Esophagus muscularis mucosa (tissue), 4 donors: ENCODE data around the gene CCDC89. TPM values are rescaled to one million over a fixed set of nuclear protein-coding genes. Genes with fewer than 3 reads are reported as not detected.

Experiments used
- DNase-seq: peaks from one replicate; pipeline ENCODE4 v3.0.0-alpha.2; 2017; ENCODE audit errors: extremely low spot score
- H3K27ac ChIP-seq, 4 donors: fragments of 200-600 bp; sonication (generic); replicated peaks in 1 of 4; 1 replicate in 3 of 4; 2 replicates in 1 of 4; pipeline ENCODE4 v1.5.1; 2016 to 2019; ENCODE audit warnings: mild to moderate bottlenecking in 1 of 4
- H3K27me3 ChIP-seq, 4 donors: fragments of 200-600 bp; sonication (generic); one replicate each; pipeline versions ENCODE4 v1.5.1 to v1.6.0; 2016 to 2019
- H3K36me3 ChIP-seq, 4 donors: fragments of 200-600 bp; sonication (generic); one replicate each; pipeline ENCODE4 v1.5.1; 2016 to 2019
- H3K4me1 ChIP-seq, 4 donors: fragments of 200-600 bp; sonication (generic); one replicate each; pipeline ENCODE4 v1.5.1; 2016 to 2019
- H3K4me3 ChIP-seq, 4 donors: fragments of 200-600 bp; sonication (generic); 1 replicate in 2 of 4; 2 replicates in 2 of 4; pipeline ENCODE4 v1.5.1; 2016 to 2019; ENCODE audit warnings: mild to moderate bottlenecking in 4 of 4, moderate library complexity in 1 of 4
- H3K9me3 ChIP-seq, 4 donors: fragments of 200-600 bp; sonication (generic); 1 replicate in 3 of 4; 2 replicates in 1 of 4; pipeline ENCODE4 v1.5.1; 2016 to 2019
- EP300 ChIP-seq: sonication (generic); formaldehyde crosslinking; IDR thresholded peaks from one replicate; pipeline ENCODE4 v1.6.1; 2017; ENCODE audit warnings: antibody characterized with exemption
- POLR2A ChIP-seq: fragments of 450-650 bp; IDR thresholded peaks from one replicate; pipeline ENCODE4 v1.6.1; 2017; ENCODE audit warnings: antibody characterized with exemption, moderate library complexity, mild to moderate bottlenecking, low read depth
- POLR2AphosphoS5 ChIP-seq, 2 donors: sonication (generic); formaldehyde crosslinking; IDR thresholded peaks; one replicate each; pipeline ENCODE4 v1.6.1; 2017; ENCODE audit warnings: antibody characterized with exemption in 2 of 2
- WGBS: methylation state at CpG from one replicate; pipeline ENCODE4 v1.1.5; 2018; 5-methylcytosine and 5-hydroxymethylcytosine counted together
- intact Hi-C: fragments of 100-400 bp; cut with DNase I; formaldehyde crosslinking; loops from one replicate; pipeline ENCODE4 v1.15.1; 2023
- total RNA-seq, 4 donors: library from RNA; depleted of rRNA; stranded (reverse); fragments of >200 nt; gene quantifications; one replicate each; pipeline versions ENCODE4 v1.1.0 to v1.2.1, GENCODE V29; 2016
- TF ChIP-seq, protein P1 (sequence below), 3 experiments: fragments of 200-600 bp in 2 of 3; fragments of 450-650 bp in 1 of 3; sonication (generic) in 2 of 3; IDR thresholded peaks; one replicate each; pipeline ENCODE4 v1.5.1; 2017 to 2019; ENCODE audit warnings: antibody characterized with exemption in 3 of 3, mild to moderate bottlenecking in 2 of 3, moderate library complexity in 1 of 3

The CCDC89 gene
- 1 to 10 TPM in 3 of 4 donors, under 1 TPM in 1; 0.83 to 2.9 (median 2.5) TPM for total RNA-seq

GRCh38 chr11:85685820-85686459 lies at the start of gene CCDC89:
TSS of gene CCDC89 (minus strand) at chr11:85686195. CDS start at chr11:85686130, 65 bp downstream.
- TF ChIP-seq POLR2AphosphoS5 (IDR thresholded peaks at IDR 0.05) (peak; percentile 51 to 57), EP300 (no peak), POLR2A (no peak)
- TF ChIP-seq, protein P1, sequence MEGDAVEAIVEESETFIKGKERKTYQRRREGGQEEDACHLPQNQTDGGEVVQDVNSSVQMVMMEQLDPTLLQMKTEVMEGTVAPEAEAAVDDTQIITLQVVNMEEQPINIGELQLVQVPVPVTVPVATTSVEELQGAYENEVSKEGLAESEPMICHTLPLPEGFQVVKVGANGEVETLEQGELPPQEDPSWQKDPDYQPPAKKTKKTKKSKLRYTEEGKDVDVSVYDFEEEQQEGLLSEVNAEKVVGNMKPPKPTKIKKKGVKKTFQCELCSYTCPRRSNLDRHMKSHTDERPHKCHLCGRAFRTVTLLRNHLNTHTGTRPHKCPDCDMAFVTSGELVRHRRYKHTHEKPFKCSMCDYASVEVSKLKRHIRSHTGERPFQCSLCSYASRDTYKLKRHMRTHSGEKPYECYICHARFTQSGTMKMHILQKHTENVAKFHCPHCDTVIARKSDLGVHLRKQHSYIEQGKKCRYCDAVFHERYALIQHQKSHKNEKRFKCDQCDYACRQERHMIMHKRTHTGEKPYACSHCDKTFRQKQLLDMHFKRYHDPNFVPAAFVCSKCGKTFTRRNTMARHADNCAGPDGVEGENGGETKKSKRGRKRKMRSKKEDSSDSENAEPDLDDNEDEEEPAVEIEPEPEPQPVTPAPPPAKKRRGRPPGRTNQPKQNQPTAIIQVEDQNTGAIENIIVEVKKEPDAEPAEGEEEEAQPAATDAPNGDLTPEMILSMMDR (IDR thresholded peaks at IDR 0.05), result peak in 1 of 3 experiments; percentile 12
- 22% methylated on average over 13 of the region's 13 CpGs for WGBS
- DNase-seq, result peak; percentile 94
- peaks cover 16 to 38% (median 31%) of the 10 kb centered on the region in 4 donors for H3K4me1 ChIP-seq
- H3K27ac ChIP-seq, result peak within 1 kb of the TSS; percentile 76 to 83 (median 80)
- intact Hi-C loops, result no loop called here
- peak within 1 kb of the TSS; percentile 50 to 62 (median 54) for H3K4me3 ChIP-seq
- no peaks in the 10 kb centered on the region for H3K36me3 ChIP-seq
- no peaks in the 10 kb centered on the region for H3K27me3 ChIP-seq
- no peaks in the 10 kb centered on the region for H3K9me3 ChIP-seq

DNA sequence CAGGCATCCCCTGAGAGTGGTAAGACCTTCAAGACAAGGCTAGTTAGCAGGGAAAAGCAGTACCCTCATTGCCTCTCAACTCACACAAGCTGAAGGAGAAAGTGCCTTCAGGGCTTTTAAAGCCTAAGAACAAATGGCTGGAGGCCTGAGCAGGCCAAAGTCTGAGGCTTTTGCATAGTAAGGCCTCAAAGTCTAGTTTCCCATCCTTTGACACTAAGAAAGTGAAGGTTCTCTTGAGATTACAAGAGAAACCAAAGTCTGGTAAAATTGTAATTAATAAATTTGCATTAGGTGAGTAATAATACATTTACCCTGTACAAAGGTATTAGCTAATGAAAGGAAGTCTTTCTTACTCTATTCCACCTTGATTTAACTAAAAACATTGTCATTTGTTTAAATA lies 47.0 kb upstream of the CCDC89 start:
- TF ChIP-seq EP300, result no peak
- TF ChIP-seq POLR2A, result no peak
- TF ChIP-seq, protein P1 (IDR thresholded peaks at IDR 0.05), result no peak
- TF ChIP-seq POLR2AphosphoS5 (IDR thresholded peaks at IDR 0.05), result no peak
- Histone ChIP-seq H3K27me3 (no peaks in the 10 kb centered on the region), H3K36me3 (no peaks in the 10 kb centered on the region), H3K4me3 (no peak overlapping the region), H3K9me3 (no peaks in the 10 kb centered on the region), H3K27ac (no peak overlapping the region), H3K4me1 (no peaks in the 10 kb centered on the region)
- intact Hi-C loops, result no loop called here
- DNase-seq, result no peak

GRCh38 chr11:85726381-85726780 lies 40.4 kb upstream of the CCDC89 start:
- Histone ChIP-seq H3K4me1 (no peaks in the 10 kb centered on the region), H3K27me3 (no peaks in the 10 kb centered on the region), H3K27ac (no peak overlapping the region), H3K9me3 (no peaks in the 10 kb centered on the region), H3K4me3 (no peak overlapping the region), H3K36me3 (no peaks in the 10 kb centered on the region)
- intact Hi-C loops, result no loop called here
- TF ChIP-seq POLR2AphosphoS5 (IDR thresholded peaks at IDR 0.05) (no peak), POLR2A (no peak), EP300 (no peak)
- TF ChIP-seq, protein P1 (IDR thresholded peaks at IDR 0.05), result no peak
- no peak for DNase-seq
- WGBS, result 96% methylated on average over 3 of the region's 3 CpGs

GRCh38 chr11:85725510-85726258 lies 39.7 kb upstream of the CCDC89 start:
- intact Hi-C loops, result no loop called here
- no peak overlapping the region for H3K4me3 ChIP-seq

More at GRCh38 chr11:85725510-85726258, 39.7 kb upstream of the CCDC89 start:
- H3K4me1 ChIP-seq, result no peaks in the 10 kb centered on the region
- H3K27me3 ChIP-seq, result no peaks in the 10 kb centered on the region
- TF ChIP-seq, protein P1 (IDR thresholded peaks at IDR 0.05), result no peak
- TF ChIP-seq POLR2AphosphoS5 (IDR thresholded peaks at IDR 0.05) (no peak), EP300 (no peak), POLR2A (no peak)
- DNase-seq, result no peak
- no peak overlapping the region for H3K27ac ChIP-seq
- no peaks in the 10 kb centered on the region for H3K9me3 ChIP-seq
- WGBS, result 73% methylated on average over 3 of the region's 3 CpGs
- H3K36me3 ChIP-seq, result no peaks in the 10 kb centered on the region
